Esophagus muscularis mucosa (tissue), 4 donors: Measurements from ENCODE around the gene HNRNPF. TPM values are rescaled to one million over a fixed set of nuclear protein-coding genes. Genes with fewer than 3 reads are reported as not detected.

Experiments used
- DNase-seq: peaks from one replicate; pipeline ENCODE4 v3.0.0-alpha.2; 2017; ENCODE audit errors: extremely low spot score
- H3K27ac ChIP-seq, 4 donors: fragments of 200-600 bp; sonication (generic); replicated peaks in 1 of 4; 1 replicate in 3 of 4; 2 replicates in 1 of 4; pipeline ENCODE4 v1.5.1; 2016 to 2019; ENCODE audit warnings: mild to moderate bottlenecking in 1 of 4
- H3K27me3 ChIP-seq, 4 donors: fragments of 200-600 bp; sonication (generic); one replicate each; pipeline versions ENCODE4 v1.5.1 to v1.6.0; 2016 to 2019
- H3K36me3 ChIP-seq, 4 donors: fragments of 200-600 bp; sonication (generic); one replicate each; pipeline ENCODE4 v1.5.1; 2016 to 2019
- H3K4me1 ChIP-seq, 4 donors: fragments of 200-600 bp; sonication (generic); one replicate each; pipeline ENCODE4 v1.5.1; 2016 to 2019
- H3K4me3 ChIP-seq, 4 donors: fragments of 200-600 bp; sonication (generic); 1 replicate in 2 of 4; 2 replicates in 2 of 4; pipeline ENCODE4 v1.5.1; 2016 to 2019; ENCODE audit warnings: mild to moderate bottlenecking in 4 of 4, moderate library complexity in 1 of 4
- H3K9me3 ChIP-seq, 4 donors: fragments of 200-600 bp; sonication (generic); 1 replicate in 3 of 4; 2 replicates in 1 of 4; pipeline ENCODE4 v1.5.1; 2016 to 2019
- EP300 ChIP-seq: sonication (generic); formaldehyde crosslinking; IDR thresholded peaks from one replicate; pipeline ENCODE4 v1.6.1; 2017; ENCODE audit warnings: antibody characterized with exemption
- POLR2A ChIP-seq: fragments of 450-650 bp; IDR thresholded peaks from one replicate; pipeline ENCODE4 v1.6.1; 2017; ENCODE audit warnings: antibody characterized with exemption, moderate library complexity, mild to moderate bottlenecking, low read depth
- POLR2AphosphoS5 ChIP-seq, 2 donors: sonication (generic); formaldehyde crosslinking; IDR thresholded peaks; one replicate each; pipeline ENCODE4 v1.6.1; 2017; ENCODE audit warnings: antibody characterized with exemption in 2 of 2
- WGBS: methylation state at CpG from one replicate; pipeline ENCODE4 v1.1.5; 2018; 5-methylcytosine and 5-hydroxymethylcytosine counted together
- intact Hi-C: fragments of 100-400 bp; cut with DNase I; formaldehyde crosslinking; loops from one replicate; pipeline ENCODE4 v1.15.1; 2023
- total RNA-seq, 4 donors: library from RNA; depleted of rRNA; stranded (reverse); fragments of >200 nt; gene quantifications; one replicate each; pipeline versions ENCODE4 v1.1.0 to v1.2.1, GENCODE V29; 2016
- TF ChIP-seq, protein P1 (sequence below), 3 experiments: fragments of 200-600 bp in 2 of 3; fragments of 450-650 bp in 1 of 3; sonication (generic) in 2 of 3; IDR thresholded peaks; one replicate each; pipeline ENCODE4 v1.5.1; 2017 to 2019; ENCODE audit warnings: antibody characterized with exemption in 3 of 3, mild to moderate bottlenecking in 2 of 3, moderate library complexity in 1 of 3

The HNRNPF gene
- total RNA-seq, 4 donors from 2014 or later = 113 to 243 (median 176) TPM

DNA sequence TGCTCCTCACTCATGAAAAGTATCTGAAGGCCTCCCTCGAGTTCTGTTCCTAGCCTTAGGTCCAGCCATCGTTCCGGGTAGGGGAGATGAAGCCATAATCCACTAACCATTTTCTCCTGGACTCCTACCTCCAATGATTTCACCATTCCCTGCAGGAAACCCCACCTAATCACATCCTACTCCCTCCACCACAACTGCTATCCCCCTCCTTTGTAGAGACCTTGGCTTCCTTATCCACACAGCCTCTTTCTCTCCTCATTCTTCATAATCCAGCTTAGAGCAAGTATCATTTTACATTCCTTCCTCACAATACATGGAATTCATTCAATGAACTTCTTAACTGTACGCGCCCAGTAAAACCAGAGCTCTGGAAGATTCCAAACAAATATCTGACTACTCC lies 18.7 kb downstream of the HNRNPF start:
- Histone ChIP-seq H3K27ac (peak overlapping the region in 1 of 4 donors; percentile 19), H3K4me3 (no peak overlapping the region), H3K27me3 (no peaks in the 10 kb centered on the region), H3K36me3 (peaks cover 70 to 97% (median 94%) of the 10 kb centered on the region in 4 donors), H3K4me1 (peaks cover 25 to 59% (median 44%) of the 10 kb centered on the region in 4 donors), H3K9me3 (no peaks in the 10 kb centered on the region)
- TF ChIP-seq POLR2AphosphoS5 (IDR thresholded peaks at IDR 0.05) (no peak), POLR2A (no peak), EP300 (no peak)
- TF ChIP-seq, protein P1, sequence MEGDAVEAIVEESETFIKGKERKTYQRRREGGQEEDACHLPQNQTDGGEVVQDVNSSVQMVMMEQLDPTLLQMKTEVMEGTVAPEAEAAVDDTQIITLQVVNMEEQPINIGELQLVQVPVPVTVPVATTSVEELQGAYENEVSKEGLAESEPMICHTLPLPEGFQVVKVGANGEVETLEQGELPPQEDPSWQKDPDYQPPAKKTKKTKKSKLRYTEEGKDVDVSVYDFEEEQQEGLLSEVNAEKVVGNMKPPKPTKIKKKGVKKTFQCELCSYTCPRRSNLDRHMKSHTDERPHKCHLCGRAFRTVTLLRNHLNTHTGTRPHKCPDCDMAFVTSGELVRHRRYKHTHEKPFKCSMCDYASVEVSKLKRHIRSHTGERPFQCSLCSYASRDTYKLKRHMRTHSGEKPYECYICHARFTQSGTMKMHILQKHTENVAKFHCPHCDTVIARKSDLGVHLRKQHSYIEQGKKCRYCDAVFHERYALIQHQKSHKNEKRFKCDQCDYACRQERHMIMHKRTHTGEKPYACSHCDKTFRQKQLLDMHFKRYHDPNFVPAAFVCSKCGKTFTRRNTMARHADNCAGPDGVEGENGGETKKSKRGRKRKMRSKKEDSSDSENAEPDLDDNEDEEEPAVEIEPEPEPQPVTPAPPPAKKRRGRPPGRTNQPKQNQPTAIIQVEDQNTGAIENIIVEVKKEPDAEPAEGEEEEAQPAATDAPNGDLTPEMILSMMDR (IDR thresholded peaks at IDR 0.05) = no peak
- intact Hi-C loops = no loop called here
- 83% methylated on average over 5 of the region's 5 CpGs for WGBS
- DNase-seq = no peak

DNA sequence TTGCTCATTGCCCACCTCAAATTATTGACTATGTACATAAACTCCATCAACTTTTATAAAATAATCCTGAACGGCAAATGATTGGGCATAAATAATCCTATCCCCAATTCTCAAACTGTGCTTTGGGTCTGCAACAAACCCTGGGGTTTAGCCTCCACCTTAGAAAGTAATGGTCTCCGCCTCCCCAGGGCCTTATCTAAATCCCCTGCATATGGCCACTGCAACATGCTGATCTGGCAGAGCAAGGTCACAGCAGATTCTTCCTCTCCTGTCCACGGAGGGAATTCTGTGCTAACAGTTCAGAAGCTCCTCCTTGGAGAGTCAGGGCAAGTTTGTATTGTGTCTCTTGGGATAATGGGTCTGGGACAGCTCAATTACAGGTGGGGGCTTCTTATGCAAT lies 19.1 kb downstream of the HNRNPF start:
- TF ChIP-seq POLR2AphosphoS5 (IDR thresholded peaks at IDR 0.05) (no peak), POLR2A (no peak), EP300 (no peak)
- TF ChIP-seq, protein P1 (IDR thresholded peaks at IDR 0.05) = no peak
- Histone ChIP-seq H3K36me3 (peaks cover 70 to 98% (median 96%) of the 10 kb centered on the region in 4 donors), H3K27me3 (no peaks in the 10 kb centered on the region), H3K27ac (no peak overlapping the region), H3K4me3 (no peak overlapping the region), H3K9me3 (no peaks in the 10 kb centered on the region), H3K4me1 (peaks cover 20 to 54% (median 39%) of the 10 kb centered on the region in 4 donors)
- intact Hi-C loops = no loop called here
- WGBS = 67% methylated on average over 3 of the region's 3 CpGs
- DNase-seq = no peak

DNA sequence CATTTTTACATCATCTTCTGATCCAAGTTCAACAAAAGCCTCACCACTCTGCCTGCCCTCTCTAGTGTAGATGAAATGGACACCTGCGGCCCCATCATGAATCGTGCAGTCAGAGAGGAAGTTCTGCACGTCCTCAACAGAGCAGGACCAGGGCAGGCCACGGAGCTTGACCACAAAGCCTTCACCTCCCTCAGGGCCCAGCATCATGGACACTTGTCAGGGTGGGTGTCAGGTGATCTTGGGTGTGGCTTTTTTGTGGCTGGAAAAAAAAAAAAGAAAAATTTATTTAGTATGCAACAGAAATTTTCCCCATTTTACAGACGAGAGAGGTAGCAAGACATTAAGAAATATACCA lies 21.3 kb downstream of the HNRNPF start:
- Histone ChIP-seq H3K27ac (no peak overlapping the region), H3K36me3 (peaks cover 55 to 79% (median 79%) of the 10 kb centered on the region in 4 donors), H3K4me1 (peaks cover 15 to 36% (median 25%) of the 10 kb centered on the region in 4 donors), H3K4me3 (no peak overlapping the region), H3K9me3 (no peaks in the 10 kb centered on the region), H3K27me3 (no peaks in the 10 kb centered on the region)
- 64% methylated on average over 5 of the region's 5 CpGs for WGBS
- TF ChIP-seq POLR2AphosphoS5 (IDR thresholded peaks at IDR 0.05) (no peak), EP300 (no peak), POLR2A (no peak)
- TF ChIP-seq, protein P1 (IDR thresholded peaks at IDR 0.05) = no peak
- intact Hi-C loops = no loop called here
- DNase-seq = no peak

DNA sequence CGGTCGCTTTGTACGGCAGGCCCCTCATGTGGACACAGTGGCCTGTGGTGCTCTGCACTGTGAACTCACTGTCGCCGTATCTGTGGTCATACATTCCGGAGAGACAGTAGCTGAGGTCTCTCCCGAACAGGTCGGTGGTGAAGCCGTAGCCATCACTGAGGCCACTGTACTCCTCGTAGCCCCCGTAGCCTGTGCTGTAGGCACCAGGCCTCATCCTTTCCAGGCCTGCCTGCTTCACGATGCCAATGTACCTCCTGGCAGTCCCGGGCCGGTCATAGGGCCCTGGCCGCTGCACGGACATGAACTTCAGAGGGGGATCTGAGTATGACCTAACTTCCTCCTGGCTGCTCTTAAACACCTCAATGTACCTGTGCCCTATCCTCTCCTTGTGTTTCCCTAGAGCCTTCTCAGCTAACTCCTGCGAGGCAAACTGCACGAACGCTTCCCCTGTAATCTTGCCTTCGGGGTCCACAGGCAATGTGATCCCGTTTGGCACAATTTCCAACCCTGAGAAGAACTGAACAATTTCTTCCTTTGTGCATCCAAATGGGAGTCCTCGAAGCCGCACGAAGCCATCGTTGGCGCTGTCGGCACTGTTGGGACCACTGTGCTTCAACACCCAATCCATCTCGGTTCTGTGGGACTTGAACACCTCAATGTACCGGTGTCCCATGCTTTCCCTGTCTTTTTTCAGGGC lies 21.9 kb downstream of the HNRNPF start:
- no peak overlapping the region for H3K27ac ChIP-seq
- H3K36me3 ChIP-seq = peaks cover 50 to 74% (median 73%) of the 10 kb centered on the region in 4 donors
- WGBS = 89% methylated on average over 26 of the region's 29 CpGs
- H3K4me3 ChIP-seq = no peak overlapping the region
- H3K27me3 ChIP-seq = no peaks in the 10 kb centered on the region
- intact Hi-C loops = no loop called here
- H3K9me3 ChIP-seq = no peaks in the 10 kb centered on the region
- no peak for TF ChIP-seq POLR2A
- TF ChIP-seq EP300 = no peak
- TF ChIP-seq, protein P1 (IDR thresholded peaks at IDR 0.05) = no peak
- peaks cover 15 to 33% (median 22%) of the 10 kb centered on the region in 4 donors for H3K4me1 ChIP-seq
- DNase-seq = no peak

DNA sequence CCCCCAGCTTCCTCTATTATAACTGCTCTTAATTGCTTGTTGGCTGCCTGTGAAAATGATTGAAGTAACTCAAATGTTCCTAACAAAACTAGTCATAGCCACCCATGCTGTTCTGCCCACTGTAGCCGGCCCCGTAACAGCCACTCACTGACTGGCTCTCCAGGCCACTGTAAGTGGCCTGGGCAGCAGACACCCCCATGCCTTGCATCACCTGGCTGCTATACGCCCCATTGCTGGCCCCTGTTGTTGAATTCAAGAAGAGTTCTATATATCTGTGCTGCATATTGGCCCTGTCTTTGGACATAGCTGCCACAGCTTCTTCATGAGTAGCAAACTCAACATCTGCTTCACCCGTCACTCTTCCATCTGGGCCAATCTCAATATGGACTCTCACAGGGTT lies 22.4 kb downstream of the HNRNPF start:
- Histone ChIP-seq H3K27me3 (no peaks in the 10 kb centered on the region), H3K4me1 (peaks cover 15 to 28% (median 19%) of the 10 kb centered on the region in 4 donors), H3K9me3 (no peaks in the 10 kb centered on the region), H3K27ac (no peak overlapping the region), H3K4me3 (no peak overlapping the region), H3K36me3 (peaks cover 44 to 68% (median 68%) of the 10 kb centered on the region in 4 donors)
- no peak for DNase-seq
- 100% methylated on average over 4 of the region's 4 CpGs for WGBS
- intact Hi-C loops = no loop called here
- TF ChIP-seq POLR2AphosphoS5 (IDR thresholded peaks at IDR 0.05) (no peak), EP300 (no peak), POLR2A (no peak)
- TF ChIP-seq, protein P1 (IDR thresholded peaks at IDR 0.05) = no peak
